ENCODE measurements around the gene TMEM214.

Gene TMEM214

GRCh38 chr2:27009716-27010115, 23.0 kb upstream of the TMEM214 start:
- H3K4me3 ChIP-seq (replicated peaks; ENCODE audit: insufficient read depth, low read length) = no peak overlapping the region
- no peak overlapping the region for H3K27ac ChIP-seq (replicated peaks)
- peaks cover 4% of the 10 kb centered on the region for H3K27me3 ChIP-seq (ENCODE audit: insufficient read depth, poor library complexity, severe bottlenecking)
- no peak for DNase-seq (ENCODE audit: low read depth in 1 of 2, low spot score in 1 of 2)
- TF ChIP-seq GABPA (IDR thresholded peaks at IDR 0.05; ENCODE audit: low read depth) (no peak), CTCF (IDR thresholded peaks at IDR 0.05; ENCODE audit: insufficient read depth, low read length) (no peak), SPI1 (IDR thresholded peaks at IDR 0.05; ENCODE audit: borderline replicate concordance, low read depth) (no peak), POLR2AphosphoS5 (IDR thresholded peaks at IDR 0.05; ENCODE audit: low read depth) (no peak), REST (IDR thresholded peaks at IDR 0.05; ENCODE audit: insufficient replicate concordance, low read depth) (no peak)

- H3K27ac ChIP-seq (replicated peaks) = no peak overlapping the region
- TF ChIP-seq GABPA (IDR thresholded peaks at IDR 0.05; ENCODE audit: low read depth) (no peak), CTCF (IDR thresholded peaks at IDR 0.05; ENCODE audit: insufficient read depth, low read length) (no peak), SPI1 (IDR thresholded peaks at IDR 0.05; ENCODE audit: borderline replicate concordance, low read depth) (no peak), REST (IDR thresholded peaks at IDR 0.05; ENCODE audit: insufficient replicate concordance, low read depth) (no peak), POLR2AphosphoS5 (IDR thresholded peaks at IDR 0.05; ENCODE audit: low read depth) (no peak)
- peaks cover 4% of the 10 kb centered on the region for H3K27me3 ChIP-seq (ENCODE audit: insufficient read depth, poor library complexity, severe bottlenecking)
- no peak overlapping the region for H3K4me3 ChIP-seq (replicated peaks; ENCODE audit: insufficient read depth, low read length)
- DNase-seq (ENCODE audit: low read depth in 1 of 2, low spot score in 1 of 2) = no peak
Observed at GRCh38 chr2:27010139-27010538, 22.6 kb upstream of the TMEM214 start.

GRCh38 chr2:27013738-27014137, 19.0 kb upstream of the TMEM214 start:
- Histone ChIP-seq H3K27ac (replicated peaks) (no peak overlapping the region), H3K4me3 (replicated peaks; ENCODE audit: insufficient read depth, low read length) (no peak overlapping the region), H3K27me3 (ENCODE audit: insufficient read depth, poor library complexity, severe bottlenecking) (no peaks in the 10 kb centered on the region)
- TF ChIP-seq CTCF (IDR thresholded peaks at IDR 0.05; ENCODE audit: insufficient read depth, low read length) (no peak), POLR2AphosphoS5 (IDR thresholded peaks at IDR 0.05; ENCODE audit: low read depth) (no peak), GABPA (IDR thresholded peaks at IDR 0.05; ENCODE audit: low read depth) (no peak), SPI1 (IDR thresholded peaks at IDR 0.05; ENCODE audit: borderline replicate concordance, low read depth) (no peak), REST (IDR thresholded peaks at IDR 0.05; ENCODE audit: insufficient replicate concordance, low read depth) (no peak)
- DNase-seq (ENCODE audit: low read depth in 1 of 2, low spot score in 1 of 2) = no peak

Data from HL-60 (cell line).